Lung (tissue), 16 donors: ENCODE results near the gene TRIM50. TPM values are rescaled to one million over a fixed set of nuclear protein-coding genes. Genes with fewer than 3 reads are reported as not detected.
"Not testable (repeated sequence)": the region's sequence is repeated elsewhere in the genome, so short reads cannot be mapped to it uniquely, and the experiment has no call there.

ENCODE experiments used
- ATAC-seq: fragments of 200-7000 bp; cut with Tn5 transposase; one replicate; pipeline ENCODE4 v1.9.1; 2020; ENCODE audit warnings: moderate number of reproducible peaks; ENCODE audit not compliant: insufficient read depth, low FRiP score
- DNase-seq, 3 donors: peaks; one replicate each; pipeline ENCODE4 v3.0.0-alpha.2; 2013 to 2017
- H3K27ac ChIP-seq, 2 donors: one replicate each; pipeline ENCODE4 v1.5.1; 2013; ENCODE audit warnings: mild to moderate bottlenecking in 2 of 2, moderate library complexity in 2 of 2, control low read depth in 1 of 2, inconsistent platforms in 1 of 2, low read depth in 1 of 2, low read length in 1 of 2
- H3K27me3 ChIP-seq, 3 donors: one replicate each; pipeline ENCODE4 v1.5.1; 2013; ENCODE audit warnings: low read length in 2 of 3; ENCODE audit not compliant: control insufficient read depth in 3 of 3, insufficient read depth in 3 of 3
- H3K36me3 ChIP-seq, 4 donors: one replicate each; pipeline ENCODE4 v1.5.1; 2013; ENCODE audit warnings: low read length in 4 of 4, mild to moderate bottlenecking in 1 of 4, moderate library complexity in 1 of 4; ENCODE audit not compliant: control insufficient read depth in 4 of 4, insufficient read depth in 4 of 4
- H3K4me1 ChIP-seq, 5 donors: one replicate each; pipeline ENCODE4 v1.5.1; 2013; ENCODE audit warnings: low read length in 5 of 5, mild to moderate bottlenecking in 2 of 5, moderate library complexity in 1 of 5; ENCODE audit not compliant: control insufficient read depth in 5 of 5, insufficient read depth in 5 of 5
- H3K4me3 ChIP-seq: one replicate; pipeline ENCODE4 v1.5.1; 2013; ENCODE audit warnings: mild to moderate bottlenecking, control low read depth, moderate library complexity
- H3K9ac ChIP-seq, 2 donors: one replicate each; pipeline ENCODE4 v1.5.1; 2013; ENCODE audit warnings: low read length in 2 of 2, control low read depth in 1 of 2; ENCODE audit not compliant: insufficient read depth in 1 of 2
- H3K9me3 ChIP-seq, 4 donors: one replicate each; pipeline ENCODE4 v1.5.1; 2013; ENCODE audit warnings: low read length in 3 of 4, mild to moderate bottlenecking in 1 of 4, moderate library complexity in 1 of 4; ENCODE audit not compliant: control insufficient read depth in 4 of 4, insufficient read depth in 3 of 4
- WGBS, 2 donors: extraction: QIAGEN DNeasy Blood & Tissue Kit; methylation state at CpG; one replicate each; pipeline ENCODE4 v1.1.7; 2013; 5-methylcytosine and 5-hydroxymethylcytosine counted together
- long read RNA-seq, 5 donors: transcript quantifications; one replicate each; lab custom pipeline, GENCODE V29; 2026
- polyA plus RNA-seq, 2 donors: library from polyadenylated mRNA; stranded (reverse); fragments of 200-250 nt; gene quantifications; one replicate each; pipeline ENCODE4 v1.2.1, GENCODE V29; 2013
- total RNA-seq, 2 donors: library from RNA; depleted of rRNA in 1 of 2; stranded (reverse); fragments of >200 nt in 1 of 2; gene quantifications; one replicate each; pipeline ENCODE4 v1.2.1, GENCODE V29; 2014 to 2021
- TF ChIP-seq, protein P1 (sequence below): IDR thresholded peaks from 2 replicates; pipeline ENCODE4 v1.5.1; 2012; ENCODE audit warnings: mild to moderate bottlenecking; ENCODE audit errors: control extremely low read depth, extremely low read depth
- donor health status: control.
- donor health status: control.
- donor health status: Bipolar disorder and iron deficiency.
- donor health status: healthy.
- donor health status: DM: yes; HTN: yes; CAD: no.

The TRIM50 gene
- total RNA-seq (under 1 TPM in 1 of 2 donors, not detected in 1; 0.34 TPM), polyA plus RNA-seq (under 1 TPM; 0.02 to 0.08 TPM)
- long read RNA-seq, donor 1, result 0 reads
- long read RNA-seq, donor 2, result 0 reads
- long read RNA-seq, donor 3, result 0 reads
- long read RNA-seq, donor 4, result 0 reads
- long read RNA-seq, donor 5, result 0 reads

GRCh38 chr7:73327922-73328321 is at the start of gene TRIM50, which contains the start of gene FKBP6:
TSS of gene TRIM50 (minus strand) at chr7:73328082. CDS start at chr7:73324787, 3,295 bp downstream.
TSS of gene FKBP6 (plus strand) at chr7:73328161. CDS start at chr7:73328429, 268 bp downstream.
- H3K9ac ChIP-seq, H3K36me3 ChIP-seq, DNase-seq, ATAC-seq, H3K27me3 ChIP-seq, H3K4me1 ChIP-seq, H3K27ac ChIP-seq, H3K9me3 ChIP-seq, H3K4me3 ChIP-seq: not testable (repeated sequence)
- WGBS, 2 donors, result 96% methylated on average over 39 to 43 of the region's 43 CpGs

DNA sequence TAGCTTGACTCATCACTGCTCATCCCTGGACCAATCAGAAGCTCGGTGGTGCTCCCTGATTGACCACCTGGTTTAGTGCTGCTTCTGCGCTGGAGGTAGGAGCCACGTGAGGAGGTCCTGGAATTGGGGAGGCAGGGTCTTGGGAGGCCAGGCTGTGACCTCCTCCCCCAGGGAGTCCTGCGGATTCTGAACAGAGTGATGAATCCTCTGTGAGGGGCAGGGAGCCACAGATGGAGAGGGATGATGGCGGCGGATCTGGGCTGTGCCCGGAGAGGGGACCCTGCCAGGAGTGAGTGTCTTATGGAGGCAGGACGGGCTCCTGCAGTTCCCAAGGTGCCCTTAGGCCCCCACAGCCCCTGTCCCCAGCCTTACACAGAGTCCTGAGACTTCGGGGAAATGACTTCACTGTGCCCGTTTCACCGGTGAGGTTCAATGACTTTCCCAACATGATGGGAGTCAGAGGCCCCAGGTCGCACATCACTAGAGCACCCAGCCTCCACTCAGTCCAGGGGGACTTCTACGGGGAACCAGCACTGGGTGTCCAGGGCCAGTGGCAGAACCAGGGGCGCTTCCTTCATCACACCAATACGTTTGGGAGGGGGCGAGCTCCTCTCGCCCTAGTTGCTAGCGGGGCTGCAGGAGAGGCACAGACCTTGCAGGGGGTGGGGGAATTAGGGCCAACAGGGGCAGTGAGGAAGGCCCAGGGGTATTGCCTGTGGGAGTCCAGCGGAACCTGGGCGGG is 49.0 kb upstream of the TRIM50 start:
- 85 to 88% methylated on average over 20 of the region's 20 CpGs for WGBS, 2 donors
- no peak overlapping the region for H3K4me3 ChIP-seq
- H3K27ac ChIP-seq, result no peak overlapping the region
- no peak overlapping the region for H3K9ac ChIP-seq
- peaks cover 0 to 11% (median 4%) of the 10 kb centered on the region in 3 donors for H3K27me3 ChIP-seq
- peaks cover 0 to 5% (median 0%) of the 10 kb centered on the region in 4 donors for H3K9me3 ChIP-seq
- ATAC-seq (no peak), DNase-seq (no peak)
- H3K36me3 ChIP-seq, result no peaks in the 10 kb centered on the region
- peaks cover 0 to 4% (median 0%) of the 10 kb centered on the region in 5 donors for H3K4me1 ChIP-seq
- TF ChIP-seq, protein P1, sequence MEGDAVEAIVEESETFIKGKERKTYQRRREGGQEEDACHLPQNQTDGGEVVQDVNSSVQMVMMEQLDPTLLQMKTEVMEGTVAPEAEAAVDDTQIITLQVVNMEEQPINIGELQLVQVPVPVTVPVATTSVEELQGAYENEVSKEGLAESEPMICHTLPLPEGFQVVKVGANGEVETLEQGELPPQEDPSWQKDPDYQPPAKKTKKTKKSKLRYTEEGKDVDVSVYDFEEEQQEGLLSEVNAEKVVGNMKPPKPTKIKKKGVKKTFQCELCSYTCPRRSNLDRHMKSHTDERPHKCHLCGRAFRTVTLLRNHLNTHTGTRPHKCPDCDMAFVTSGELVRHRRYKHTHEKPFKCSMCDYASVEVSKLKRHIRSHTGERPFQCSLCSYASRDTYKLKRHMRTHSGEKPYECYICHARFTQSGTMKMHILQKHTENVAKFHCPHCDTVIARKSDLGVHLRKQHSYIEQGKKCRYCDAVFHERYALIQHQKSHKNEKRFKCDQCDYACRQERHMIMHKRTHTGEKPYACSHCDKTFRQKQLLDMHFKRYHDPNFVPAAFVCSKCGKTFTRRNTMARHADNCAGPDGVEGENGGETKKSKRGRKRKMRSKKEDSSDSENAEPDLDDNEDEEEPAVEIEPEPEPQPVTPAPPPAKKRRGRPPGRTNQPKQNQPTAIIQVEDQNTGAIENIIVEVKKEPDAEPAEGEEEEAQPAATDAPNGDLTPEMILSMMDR, result no peak

DNA sequence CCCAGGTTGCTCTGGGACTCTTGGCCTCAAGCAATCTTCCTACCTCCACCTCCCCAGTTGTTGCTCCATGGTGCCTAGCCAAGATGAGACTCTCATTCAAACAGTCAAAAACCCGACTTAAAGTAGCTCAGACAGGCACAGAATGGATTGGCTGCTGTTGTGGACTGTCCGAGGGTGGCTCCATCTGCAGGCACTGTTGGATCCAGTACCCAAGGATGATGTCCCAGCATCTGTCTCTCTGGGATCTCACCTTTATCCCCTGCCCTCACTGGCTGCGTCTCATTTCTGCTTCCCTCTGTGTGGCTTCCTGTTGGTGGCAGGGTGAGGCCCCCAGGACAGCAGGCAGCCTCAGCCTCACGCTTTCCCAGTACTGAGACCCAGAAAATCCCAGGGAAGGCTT is 48.4 kb upstream of the TRIM50 start:
- not testable (repeated sequence) for H3K36me3 ChIP-seq, DNase-seq, H3K4me1 ChIP-seq, H3K9me3 ChIP-seq, ATAC-seq, H3K9ac ChIP-seq, H3K4me3 ChIP-seq, H3K27ac ChIP-seq
- 61 to 77% methylated on average over 4 of the region's 4 CpGs for WGBS, 2 donors
- H3K27me3 ChIP-seq, result peaks cover 0 to 11% (median 4%) of the 10 kb centered on the region in 3 donors

DNA sequence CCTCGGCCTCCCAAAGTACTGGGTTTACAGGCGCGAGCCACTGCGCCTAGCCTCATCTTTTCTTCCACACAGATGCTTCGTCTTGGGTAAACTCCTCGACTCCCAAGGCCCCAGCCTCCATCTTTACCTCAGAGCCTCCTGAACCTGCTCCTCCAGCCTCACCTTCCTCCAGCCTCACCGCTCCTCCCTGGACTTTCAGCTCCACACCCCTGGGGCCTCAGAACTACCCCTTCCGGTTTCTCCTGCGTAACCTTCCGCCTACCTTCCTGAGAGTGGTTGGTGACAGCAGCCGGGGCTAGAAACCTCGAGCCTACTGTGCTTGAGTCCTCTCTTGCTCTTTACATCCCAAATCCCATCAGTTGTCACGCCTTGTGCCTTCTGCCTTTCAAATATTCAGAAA is 45.9 kb upstream of the TRIM50 start:
- no peak overlapping the region for H3K4me3 ChIP-seq

More for the DNA sequence above, 45.9 kb upstream of the TRIM50 start:
- Histone ChIP-seq H3K27ac (no peak overlapping the region), H3K36me3 (no peaks in the 10 kb centered on the region), H3K4me1 (peaks cover 0 to 4% (median 0%) of the 10 kb centered on the region in 5 donors), H3K9me3 (peaks cover 0 to 5% (median 0%) of the 10 kb centered on the region in 4 donors), H3K9ac (no peak overlapping the region), H3K27me3 (peaks cover 0 to 11% (median 0%) of the 10 kb centered on the region in 3 donors)
- WGBS, 2 donors, result 82 to 88% methylated on average over 13 of the region's 13 CpGs
- ATAC-seq (no peak), DNase-seq (no peak)
- TF ChIP-seq, protein P1, result no peak
